Suppressor macrophage treated with lipopolysaccharide for 1 hour (primary cell): ENCODE measurements around the gene NDUFA5.

Source experiments
- DNase-seq, 3 donors: peaks; one replicate each; pipeline ENCODE4 v3.0.0-alpha.2; 2020 to 2022

Gene NDUFA5

GRCh38 chr7:123557398-123558288, at the start of gene NDUFA5:
Gene NDUFA5 (minus strand): TSS chr7:123557818. CDS start chr7:123557795, 23 bp downstream.
- peak; percentile 98 to 100 (median 100) for DNase-seq

GRCh38 chr7:123604739-123605138, 47.1 kb upstream of the NDUFA5 start:
- DNase-seq: no peak

- no peak for DNase-seq
These were observed 45.0 kb upstream of the NDUFA5 start for GRCh38 chr7:123602648-123603047.

- DNase-seq: no peak
These were observed 43.9 kb upstream of the NDUFA5 start, which contains the start of gene ASB15 for GRCh38 chr7:123601530-123601929. Gene ASB15 (plus strand): TSS chr7:123601821. CDS start chr7:123614503, 12,682 bp downstream.

- DNase-seq: no peak
These were observed 43.3 kb upstream of the NDUFA5 start for GRCh38 chr7:123600876-123601275.

- DNase-seq: no peak
These were observed 42.1 kb upstream of the NDUFA5 start for GRCh38 chr7:123599766-123600165.

- no peak for DNase-seq
These were observed 41.0 kb upstream of the NDUFA5 start for GRCh38 chr7:123598657-123599056.

- DNase-seq: no peak
These were observed 37.2 kb upstream of the NDUFA5 start for GRCh38 chr7:123594813-123595241.

- no peak for DNase-seq
These were observed 30.8 kb upstream of the NDUFA5 start for GRCh38 chr7:123588376-123588775.

- no peak for DNase-seq
These were observed 26.2 kb upstream of the NDUFA5 start for GRCh38 chr7:123583821-123584220.

- DNase-seq: no peak
These were observed 23.5 kb upstream of the NDUFA5 start for GRCh38 chr7:123581162-123581459.

GRCh38 chr7:123580406-123581161, 23.0 kb upstream of the NDUFA5 start:
- peak in 2 of 3 donors; percentile 7 to 24 for DNase-seq

- DNase-seq: no peak
These were observed 21.8 kb upstream of the NDUFA5 start for GRCh38 chr7:123579416-123579815.

- no peak for DNase-seq
These were observed 16.4 kb upstream of the NDUFA5 start for GRCh38 chr7:123573896-123574467.

- no peak for DNase-seq
These were observed 15.7 kb upstream of the NDUFA5 start for GRCh38 chr7:123573341-123573740.

- no peak for DNase-seq
These were observed 14.1 kb upstream of the NDUFA5 start for GRCh38 chr7:123571684-123572083.

GRCh38 chr7:123571187-123571586, 13.6 kb upstream of the NDUFA5 start:
- no peak for DNase-seq

GRCh38 chr7:123570390-123571182, 13.0 kb upstream of the NDUFA5 start:
- DNase-seq: no peak

GRCh38 chr7:123569352-123570010, 11.9 kb upstream of the NDUFA5 start:
- peak in 1 of 3 donors; percentile 16 for DNase-seq

- DNase-seq: no peak
These were observed 4.5 kb upstream of the NDUFA5 start for GRCh38 chr7:123562121-123562520.

GRCh38 chr7:123558289-123558874, 764 bp upstream of the NDUFA5 start:
- no peak for DNase-seq

GRCh38 chr7:123557016-123557397, 611 bp downstream of the NDUFA5 start:
- peak in 1 of 3 donors; percentile 1 for DNase-seq
